Activated T-cell treated with anti-CD3 and anti-CD28 coated beads, Interleukin-2, amount 50 U/mL, for 48 hours (primary cell): ENCODE data around the gene DENND2A.
"Not testable (repeated sequence)": the region's sequence is repeated elsewhere in the genome, so short reads cannot be mapped to it uniquely, and the experiment has no call there.

Experiments used
- DNase-seq, 2 experiments: peaks; one replicate each; pipeline ENCODE4 v3.0.0-alpha.2; 2020

Gene DENND2A

DNA sequence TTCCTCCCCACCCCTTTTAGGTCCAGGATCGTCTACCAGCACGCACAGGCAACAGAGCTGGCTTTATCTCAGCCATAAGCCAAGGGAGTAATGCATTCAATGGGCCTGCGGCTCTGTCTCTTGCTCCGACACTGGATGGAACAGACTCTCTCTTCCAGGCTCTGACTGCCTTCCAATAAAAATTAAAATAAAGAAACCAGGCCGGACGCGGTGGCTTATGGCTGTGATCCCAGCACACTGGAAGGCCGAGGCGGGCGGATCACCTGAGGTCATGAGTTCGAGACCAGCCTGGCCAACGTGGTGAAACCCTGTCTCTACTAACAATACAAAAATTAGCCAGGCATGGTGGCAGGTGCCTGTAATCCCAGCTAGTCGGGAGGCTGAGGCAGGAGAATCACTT, 4.1 kb upstream of the DENND2A start:
- DNase-seq: not testable (repeated sequence)

DNA sequence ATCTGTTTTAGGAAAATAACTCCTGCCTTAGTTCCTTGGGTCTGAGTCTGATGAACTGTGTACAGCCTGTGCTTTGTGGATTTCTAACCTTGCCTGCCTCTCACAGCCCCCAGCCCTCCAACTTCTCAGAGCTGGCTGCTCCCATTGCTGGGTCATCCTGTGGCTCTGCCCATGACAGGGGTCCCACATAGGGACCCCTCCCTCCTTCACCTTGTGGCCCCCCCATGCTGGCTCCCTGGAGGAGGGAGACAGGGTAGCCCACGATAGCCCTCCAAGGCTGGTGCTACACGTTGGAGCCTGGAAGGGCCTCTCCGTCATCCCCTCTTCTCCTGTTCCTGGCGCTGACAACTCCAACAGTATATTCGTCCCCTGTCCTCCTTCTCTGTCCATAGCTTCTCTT, 2.8 kb upstream of the DENND2A start:
- no peak for DNase-seq

GRCh38 chr7:140641524-140642195, 1.0 kb upstream of the DENND2A start:
- DNase-seq: no peak

- DNase-seq: peak in 1 of 2 experiments; percentile 32
These were observed 464 bp downstream of the DENND2A start for GRCh38 chr7:140640060-140640637.

DNA sequence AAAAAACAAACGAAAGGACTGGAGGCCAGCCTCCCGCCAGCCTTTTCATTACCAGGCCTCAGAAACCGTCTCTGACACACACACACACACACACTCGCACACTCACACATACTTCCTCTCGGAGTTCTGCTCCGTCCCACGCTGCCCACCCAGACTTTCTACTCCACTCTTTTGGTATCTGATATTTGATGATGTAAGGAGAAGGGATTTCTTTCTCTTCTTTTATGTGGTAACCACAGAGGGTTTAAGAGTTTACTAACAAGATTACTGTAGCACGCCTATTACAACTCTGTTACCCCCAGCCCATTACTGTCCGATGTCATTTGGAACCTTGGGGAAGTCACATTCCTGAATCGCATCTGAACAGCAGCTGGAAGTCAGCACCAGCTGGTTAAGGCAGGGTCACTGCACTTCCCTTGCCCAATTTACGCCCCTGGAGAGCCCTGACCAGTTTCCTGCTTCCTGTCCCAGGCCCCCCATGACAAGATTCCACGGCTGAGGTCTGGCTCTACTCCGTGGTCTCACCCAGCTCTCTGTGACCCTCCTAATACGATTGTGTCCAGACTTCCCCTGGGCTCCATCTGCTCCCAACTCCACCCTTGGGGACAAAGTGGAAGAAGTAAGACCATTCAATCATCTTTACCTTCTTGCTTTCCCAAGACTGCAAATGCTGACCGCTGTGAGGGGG, 1.1 kb downstream of the DENND2A start:
- DNase-seq: peak in 1 of 2 experiments; percentile 46

- DNase-seq: no peak
These were observed 2.3 kb downstream of the DENND2A start for GRCh38 chr7:140638173-140638791.

GRCh38 chr7:140637400-140637799, 3.2 kb downstream of the DENND2A start:
- DNase-seq: no peak

DNA sequence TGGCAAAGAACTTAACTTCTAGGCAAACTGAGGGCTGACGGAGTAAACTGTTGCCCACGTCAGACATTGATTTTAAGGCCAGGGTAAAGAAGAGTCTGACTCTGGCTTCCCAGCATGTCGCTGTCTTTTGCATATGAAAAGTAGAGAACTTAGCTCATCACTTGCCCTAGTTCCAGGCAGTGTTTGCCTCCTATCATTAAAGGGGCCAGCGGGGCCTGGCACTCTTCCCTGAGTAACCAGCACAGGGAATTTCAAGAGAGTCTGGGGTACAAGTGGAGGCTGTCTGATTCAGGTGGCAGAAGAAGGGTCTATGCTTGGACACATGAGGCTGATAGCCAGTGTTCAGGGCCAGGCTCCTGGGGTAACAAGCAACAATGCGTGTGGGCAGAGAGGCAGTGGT, 4.8 kb downstream of the DENND2A start:
- no peak for DNase-seq

- no peak for DNase-seq
These were observed 5.3 kb downstream of the DENND2A start for GRCh38 chr7:140635345-140635744.

DNA sequence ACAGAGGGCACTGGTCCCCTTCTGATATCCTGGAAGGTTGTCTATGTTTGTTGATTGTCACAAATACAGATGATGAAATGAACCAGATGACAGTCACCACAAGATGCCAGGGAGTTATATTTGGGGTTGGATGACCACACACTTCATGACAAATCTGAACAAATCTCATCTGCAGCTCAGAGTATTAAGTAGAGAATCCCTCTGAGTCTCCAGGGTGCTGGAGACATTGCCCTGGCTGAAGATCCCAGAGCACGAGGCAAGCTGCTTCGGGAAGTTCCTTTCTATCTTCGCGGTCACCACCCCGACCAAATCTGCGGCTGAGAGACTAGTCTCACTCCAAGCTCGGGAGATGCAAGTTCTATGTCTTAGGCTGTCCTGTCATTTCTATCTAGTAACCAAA, 9.0 kb downstream of the DENND2A start:
- DNase-seq: no peak

DNA sequence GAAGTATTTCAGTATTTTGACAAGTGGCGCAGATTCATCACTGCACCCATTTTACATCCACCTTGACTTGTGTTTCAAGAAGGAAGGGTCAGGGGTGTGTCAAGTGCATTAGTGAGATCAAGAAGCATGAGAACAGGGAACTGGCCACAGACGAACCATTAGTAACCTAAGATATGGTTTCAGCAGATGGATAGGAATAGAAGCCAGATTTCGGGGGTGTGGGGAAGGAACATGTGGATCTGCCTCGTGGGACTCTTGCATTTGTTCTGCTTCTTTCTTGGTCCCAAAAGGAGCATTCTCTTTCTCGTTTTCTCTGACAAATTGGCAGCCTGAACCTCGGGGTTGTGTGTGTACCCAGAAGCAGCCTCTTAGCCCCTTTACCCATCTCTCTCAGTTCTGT, 9.6 kb downstream of the DENND2A start:
- no peak for DNase-seq

DNA sequence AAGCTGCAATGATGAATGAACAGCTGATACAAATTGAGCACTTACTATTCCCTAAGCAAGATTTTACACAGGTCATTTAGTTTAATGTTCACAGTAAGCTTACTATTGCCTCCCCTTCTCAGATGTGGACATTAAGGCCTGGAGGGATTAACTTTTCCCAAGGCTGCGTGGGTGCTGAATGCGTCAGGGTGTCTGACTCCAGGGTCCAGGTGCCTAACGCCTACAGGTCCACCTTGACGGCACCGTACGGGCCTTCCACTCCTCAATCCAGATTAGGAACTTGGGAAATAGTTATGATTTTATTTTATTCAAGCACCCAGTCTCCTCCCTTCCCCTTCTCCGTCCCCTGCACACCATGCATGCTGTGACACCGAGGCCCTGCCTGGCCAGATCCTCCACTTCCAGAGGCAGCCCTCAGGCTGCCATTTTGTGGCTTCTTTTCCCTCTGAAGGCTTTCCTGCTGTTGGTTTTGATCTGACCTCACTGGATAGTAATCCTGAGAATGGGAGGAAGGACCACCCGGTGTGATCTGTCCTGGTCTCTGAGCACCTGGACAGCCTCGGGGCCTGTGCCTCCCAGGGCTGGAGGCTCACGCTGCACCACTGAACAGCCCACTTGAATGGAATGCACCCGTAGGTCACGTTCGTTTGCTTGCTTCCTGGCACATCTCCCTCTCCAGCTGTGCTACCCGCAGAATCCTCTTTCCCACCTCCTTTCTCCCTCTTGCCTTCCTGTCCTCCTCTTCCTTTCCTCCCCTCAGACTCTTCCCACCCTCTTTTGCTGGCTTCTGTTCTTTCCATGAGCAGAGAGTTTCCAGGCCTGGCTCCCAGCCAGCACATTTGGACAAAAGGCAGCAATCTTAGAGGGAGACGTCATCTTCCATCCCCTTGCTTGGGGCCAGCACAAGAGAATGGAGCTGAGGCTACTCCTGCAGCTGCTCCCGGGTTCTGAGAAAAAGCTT, 14.4 kb downstream of the DENND2A start:
- DNase-seq: no peak

- not testable (repeated sequence) for DNase-seq
These were observed 15.4 kb downstream of the DENND2A start for GRCh38 chr7:140625192-140625558.

DNA sequence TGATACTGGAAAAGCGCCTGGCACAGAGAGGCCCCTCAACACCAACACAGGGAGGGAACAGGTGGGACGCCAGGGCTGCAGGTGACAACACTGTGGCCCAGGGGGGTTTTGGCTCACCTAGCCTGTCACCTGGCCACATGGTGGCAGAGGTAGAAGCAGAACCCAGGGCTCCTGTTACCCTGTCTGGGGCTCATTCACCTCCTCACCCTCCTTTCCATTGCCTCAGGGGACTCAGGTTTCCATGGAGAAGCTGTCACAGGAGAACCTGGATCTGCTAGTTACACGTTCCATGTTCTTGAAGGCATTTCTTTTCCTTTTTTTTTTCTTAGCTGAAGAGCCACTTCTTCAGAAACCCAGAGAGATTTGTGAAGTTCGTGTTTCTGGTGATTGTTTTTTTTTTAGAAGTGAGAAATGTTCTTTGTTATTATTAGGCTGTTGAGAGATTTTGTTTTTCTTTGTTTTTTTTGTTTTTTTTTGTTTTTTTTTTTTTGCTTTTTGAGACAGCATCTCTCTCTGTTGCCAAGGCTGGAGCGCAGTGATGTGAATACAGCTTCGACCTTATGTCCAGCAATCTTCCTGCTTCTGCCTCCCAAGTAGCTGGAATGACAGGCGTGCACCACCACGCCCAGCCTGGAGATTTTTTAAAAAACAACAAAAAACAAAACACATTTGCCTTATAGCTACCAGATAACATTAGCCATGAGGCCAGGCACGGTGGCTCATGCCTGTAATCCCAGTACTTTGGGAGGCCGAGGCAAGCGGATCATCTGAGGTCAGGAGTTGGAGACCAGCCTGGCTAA, 16.0 kb downstream of the DENND2A start:
- DNase-seq: no peak

DNA sequence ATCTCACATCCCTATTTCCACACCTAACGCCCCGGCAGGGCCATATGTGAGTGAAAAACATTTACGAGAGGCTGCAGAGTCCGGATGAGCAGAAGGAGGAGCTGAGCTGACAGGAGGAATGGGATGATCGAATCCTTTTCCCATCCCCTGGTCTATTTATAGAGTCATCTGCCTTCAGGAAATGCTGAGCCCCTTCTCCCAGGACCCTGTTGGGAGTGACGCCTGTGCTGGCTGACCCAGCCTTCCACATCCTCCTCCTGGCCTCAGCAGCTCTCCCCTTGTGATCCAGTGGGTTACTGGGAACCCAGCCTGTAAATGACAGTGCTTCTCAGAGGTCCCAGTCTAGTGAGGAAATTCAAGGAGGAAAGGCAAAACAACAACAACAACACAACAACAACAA, 16.6 kb downstream of the DENND2A start:
- DNase-seq: no peak

- no peak for DNase-seq
These were observed 19.1 kb downstream of the DENND2A start for GRCh38 chr7:140621401-140622021.

- DNase-seq: not testable (repeated sequence)
These were observed 20.6 kb downstream of the DENND2A start for GRCh38 chr7:140619915-140620510.

- DNase-seq: no peak
These were observed 21.4 kb downstream of the DENND2A start for GRCh38 chr7:140619176-140619575.

GRCh38 chr7:140618306-140618705, 22.3 kb downstream of the DENND2A start:
- DNase-seq: no peak

DNA sequence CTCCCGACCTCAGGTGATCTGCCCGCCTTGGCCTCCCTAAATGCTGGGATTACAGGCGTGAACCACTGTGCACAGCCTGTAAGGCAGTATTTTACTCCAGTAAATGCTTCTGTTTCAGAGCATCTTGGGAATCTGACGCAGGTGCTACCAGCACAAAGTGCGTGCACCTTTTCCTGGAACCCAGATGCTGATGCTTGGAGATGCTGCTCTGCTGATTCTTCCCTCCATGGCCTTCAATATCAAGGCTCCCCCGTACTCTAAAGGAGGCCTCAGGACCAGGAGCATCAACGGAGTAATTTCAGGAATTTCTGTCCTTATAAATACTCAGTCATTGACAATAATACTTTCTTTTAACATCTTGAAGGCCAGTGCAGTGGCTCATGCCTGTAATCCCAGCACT, 23.5 kb downstream of the DENND2A start:
- DNase-seq: no peak

DNA sequence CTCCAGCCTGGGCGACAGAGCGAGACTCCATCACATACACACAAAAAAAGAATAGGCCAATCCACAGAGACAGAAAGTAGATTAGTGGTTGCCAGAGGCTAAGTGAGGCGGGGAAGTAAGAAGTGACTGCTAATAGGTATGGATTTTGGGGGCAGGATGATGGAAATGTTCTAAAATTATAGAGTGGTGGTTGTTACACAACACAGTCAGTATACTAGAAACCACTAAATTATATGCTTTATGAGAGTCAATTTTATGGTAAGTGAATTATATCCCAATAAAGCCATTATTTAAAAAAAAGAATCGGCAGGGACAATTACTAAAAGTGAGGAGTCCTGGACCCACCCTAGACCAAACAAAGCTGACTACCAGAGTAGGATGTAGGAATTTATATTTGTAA, 24.3 kb downstream of the DENND2A start:
- DNase-seq: no peak
